IMR-90 (cell line): ENCODE measurements around the gene ZNF564. TPM values are rescaled to one million over a fixed set of nuclear protein-coding genes. Genes with fewer than 3 reads are reported as not detected.
A peak's percentile ranks its signal among the peaks of the same experiment; 100 is the strongest.

ENCODE experiments used
- ATAC-seq: fragments of 200-7000 bp; cut with Tn5 transposase; 2 replicates; pipeline ENCODE4 v1.9.1; 2020; ENCODE audit warnings: low read depth, mild to moderate bottlenecking, moderate library complexity
- BruUV-seq: library from RNA; stranded (reverse); fragments of 400-500 nt; replicated peaks from 2 replicates; lab custom pipeline; 2021; lab: Mats Ljungman, UMichigan
- CTCF ChIA-PET: fragments of 300-600 bp; formaldehyde crosslinking; extraction: SDS; loops from one replicate; lab custom pipeline; 2021; ENCODE audit warnings: antibody characterized with exemption; lab: Yijun Ruan, JAX
- POLR2A ChIA-PET: fragments of 300-600 bp; sonication (Branson Sonifier 250); formaldehyde crosslinking; loops from one replicate; lab custom pipeline; 2022; ENCODE audit warnings: antibody characterized with exemption; ENCODE audit not compliant: unreplicated experiment; lab: Charles Lee
- DNase-seq: peaks from one replicate; pipeline ENCODE4 v3.0.0; 2013
- H2AFZ ChIP-seq: replicated peaks from 2 replicates; pipeline ENCODE3; 2013; ENCODE audit warnings: low read length, mild to moderate bottlenecking; ENCODE audit not compliant: poor library complexity
- H2AK5ac ChIP-seq: 2 replicates; pipeline ENCODE4 v1.6.1; 2013; ENCODE audit warnings: low read depth, low read length, inconsistent platforms
- H2AK9ac ChIP-seq: replicated peaks from 2 replicates; pipeline ENCODE3; 2013; ENCODE audit warnings: mild to moderate bottlenecking, low read depth, low read length, moderate library complexity; ENCODE audit not compliant: poor library complexity
- H2BK120ac ChIP-seq: 2 replicates; pipeline ENCODE4 v1.6.1; 2013; ENCODE audit warnings: low read depth, low read length, inconsistent platforms
- H2BK15ac ChIP-seq: 3 replicates; pipeline ENCODE4 v1.6.1; 2013; ENCODE audit warnings: low read depth, low read length, inconsistent platforms
- H2BK20ac ChIP-seq: 2 replicates; pipeline ENCODE4 v1.6.1; 2013; ENCODE audit warnings: low read depth, mild to moderate bottlenecking, inconsistent platforms, low read length, moderate library complexity
- H2BK5ac ChIP-seq: 2 replicates; pipeline ENCODE4 v1.6.1; 2013; ENCODE audit warnings: mild to moderate bottlenecking, low read depth, low read length, inconsistent platforms; ENCODE audit not compliant: poor library complexity, severe bottlenecking
- H3K14ac ChIP-seq: replicated peaks from 2 replicates; pipeline ENCODE4 v1.6.1; 2013; ENCODE audit warnings: low read depth, low read length, inconsistent platforms
- H3K18ac ChIP-seq: 2 replicates; pipeline ENCODE4 v1.6.1; 2013; ENCODE audit warnings: low read depth, low read length, control low read depth
- H3K23ac ChIP-seq: 2 replicates; pipeline ENCODE4 v1.6.1; 2013; ENCODE audit warnings: low read depth, low read length, inconsistent platforms
- H3K27ac ChIP-seq: 2 replicates; pipeline ENCODE4 v1.5.1; 2013; ENCODE audit warnings: mild to moderate bottlenecking, control low read depth, low read length; ENCODE audit not compliant: insufficient read depth
- H3K27me3 ChIP-seq: 2 replicates; pipeline ENCODE4 v1.6.1; 2013; ENCODE audit warnings: low read length; ENCODE audit not compliant: control insufficient read depth, insufficient read depth
- H3K36me3 ChIP-seq: 2 replicates; pipeline ENCODE4 v1.6.1; 2013; ENCODE audit warnings: low read length, mixed read lengths; ENCODE audit not compliant: control insufficient read depth, insufficient read depth
- H3K4ac ChIP-seq: 2 replicates; pipeline ENCODE4 v1.6.1; 2013; ENCODE audit warnings: low read depth, low read length, inconsistent platforms
- H3K4me1 ChIP-seq: 2 replicates; pipeline ENCODE4 v1.6.1; 2013; ENCODE audit warnings: low read length, mixed read lengths; ENCODE audit not compliant: control insufficient read depth, insufficient read depth
- H3K4me2 ChIP-seq: 2 replicates; pipeline ENCODE4 v1.6.1; 2013; ENCODE audit warnings: low read depth, mild to moderate bottlenecking, control low read depth, low read length, moderate library complexity
- H3K4me3 ChIP-seq: 2 replicates; pipeline ENCODE4 v1.5.1; 2013; ENCODE audit warnings: low read depth, mild to moderate bottlenecking, control low read depth, low read length, moderate library complexity; ENCODE audit not compliant: insufficient read depth
- H3K56ac ChIP-seq: 2 replicates; pipeline ENCODE4 v1.6.1; 2013; ENCODE audit warnings: low read length, inconsistent platforms; ENCODE audit not compliant: insufficient read depth; ENCODE audit errors: extremely low read depth
- H3K79me1 ChIP-seq, 2 experiments: 2 replicates each; pipeline ENCODE4 v1.6.1; 2013; ENCODE audit warnings: low read length in 2 of 2, inconsistent platforms in 1 of 2, low read depth in 1 of 2
- H3K9ac ChIP-seq: 2 replicates; pipeline ENCODE4 v1.6.1; 2013; ENCODE audit warnings: low read depth, low read length, control low read depth
- H3K9me1 ChIP-seq: 2 replicates; pipeline ENCODE4 v1.6.1; 2013; ENCODE audit warnings: low read length, inconsistent platforms; ENCODE audit not compliant: insufficient read depth
- H3K9me3 ChIP-seq: 2 replicates; pipeline ENCODE4 v1.6.1; 2013; ENCODE audit warnings: low read length; ENCODE audit not compliant: control insufficient read depth, insufficient read depth
- H4K20me1 ChIP-seq: 2 replicates; pipeline ENCODE4 v1.6.1; 2013; ENCODE audit warnings: low read length, inconsistent platforms; ENCODE audit not compliant: insufficient read depth
- H4K5ac ChIP-seq: 2 replicates; pipeline ENCODE4 v1.6.1; 2013; ENCODE audit warnings: mild to moderate bottlenecking, low read depth, low read length, control low read depth
- H4K8ac ChIP-seq, 2 experiments: 2 replicates each; pipeline ENCODE4 v1.6.1; 2013; ENCODE audit warnings: low read depth in 2 of 2, low read length in 2 of 2, control low read depth in 1 of 2, inconsistent platforms in 1 of 2
- H4K91ac ChIP-seq: 2 replicates; pipeline ENCODE4 v1.6.1; 2013; ENCODE audit warnings: low read depth, low read length, inconsistent platforms; ENCODE audit not compliant: insufficient read depth
- ELK1 ChIP-seq: fragments of 150-350 bp; IDR thresholded peaks from 2 replicates; pipeline ENCODE4 v1.6.1; 2016; ENCODE audit warnings: low read depth, mild to moderate bottlenecking, low read length, moderate library complexity, borderline replicate concordance
- POLR2A ChIP-seq: IDR thresholded peaks from 2 replicates; pipeline ENCODE4 v1.6.1; 2012; ENCODE audit warnings: mild to moderate bottlenecking, low read depth, low read length
- RAD21 ChIP-seq: IDR thresholded peaks from 2 replicates; pipeline ENCODE4 v1.6.1; 2012; ENCODE audit warnings: low read length, improper control_type of control experiment
- RCOR1 ChIP-seq: IDR thresholded peaks from 2 replicates; pipeline ENCODE4 v1.6.1; 2012; ENCODE audit warnings: mild to moderate bottlenecking, low read length, improper control_type of control experiment; ENCODE audit not compliant: insufficient replicate concordance
- WGBS, 2 experiments: methylation state at CpG; one replicate each; pipeline versions ENCODE4 v1.1.5 to v1.1.7; 2013; ENCODE audit warnings: missing lambda C conversion rate in 2 of 2; ENCODE audit not compliant: insufficient read length in 1 of 2; ENCODE audit errors: extremely low coverage in 2 of 2; 5-methylcytosine and 5-hydroxymethylcytosine counted together
- dilution Hi-C: fragments of 300-500 bp; cut with HindIII; formaldehyde crosslinking; loops from one replicate; pipeline ENCODE4 v1.14.3; 2018; ENCODE audit warnings: low sequenced_read_pairs; ENCODE audit not compliant: unreplicated experiment
- in situ Hi-C: fragments of 300-500 bp; cut with MboI; formaldehyde crosslinking; loops from 3 replicates; pipeline ENCODE4 v1.14.3; 2019; ENCODE audit warnings: low sequenced_read_pairs, inconsistent platforms, mixed read lengths
- intact Hi-C: fragments of 100-400 bp; cut with micrococcal nuclease; formaldehyde crosslinking; loops from 2 replicates; pipeline ENCODE4 v1.10.0; 2022
- polyA plus RNA-seq, 3 experiments: library from polyadenylated mRNA; depleted of rRNA; stranded (reverse); fragments of >200 nt; gene quantifications; 2 replicates each; pipeline ENCODE4 v1.2.3, GENCODE V29; 2012; ENCODE audit warnings: low replicate concordance in 1 of 3
- total RNA-seq: library from RNA; depleted of rRNA; stranded (reverse); fragments of >200 nt; gene quantifications from 2 replicates; pipeline ENCODE4 v1.2.3, GENCODE V29; 2012

The ZNF564 gene
- total and polyA plus RNA-seq, 2 of the 4 experiments (the other 2 are of a cell fraction), result 1.5 to 6.3 TPM

- Histone ChIP-seq H4K8ac (peak within 1 kb of the TSS; percentile 42 to 85), H3K18ac (peak within 1 kb of the TSS; percentile 36; the same call in 1 of the 2 replicates), H4K20me1 (no peaks in the 10 kb centered on the region; the same call in 1 of the 2 replicates), H2AFZ (peak within 1 kb of the TSS; percentile 95), H3K79me1 (peaks cover 21 to 24% of the 10 kb centered on the region in 2 experiments), H3K27ac (peak within 1 kb of the TSS; percentile 83), H3K9me3 (no peaks in the 10 kb centered on the region; the same call in 1 of the 2 replicates), H2BK20ac (no peak within 1 kb of the TSS), H3K4ac (peak within 1 kb of the TSS; percentile 54; the same call in 1 of the 2 replicates), H2BK15ac (no peak within 1 kb of the TSS), H3K27me3 (no peaks in the 10 kb centered on the region), H3K4me3 (peak within 1 kb of the TSS; percentile 88), H3K9me1 (0 out of 2 replicates have a peak, but pooled peaks cover 4% of the 10 kb centered on the region), H3K4me2 (peak within 1 kb of the TSS; percentile 96), H3K23ac (peak within 1 kb of the TSS; percentile 54; the same call in 1 of the 2 replicates), H3K9ac (peak within 1 kb of the TSS; percentile 90), H3K4me1 (peaks cover 6% of the 10 kb centered on the region), H4K91ac (no peak within 1 kb of the TSS), H2AK9ac (no peak within 1 kb of the TSS), H3K14ac (peak within 1 kb of the TSS; percentile 69; the same call in 1 of the 2 replicates), H3K36me3 (no peaks in the 10 kb centered on the region), H2BK5ac (peak within 1 kb of the TSS; percentile 56), H2AK5ac (no peak within 1 kb of the TSS), H4K5ac (peak within 1 kb of the TSS; percentile 72), H3K56ac (no peak within 1 kb of the TSS), H2BK120ac (no peak within 1 kb of the TSS)
- in situ Hi-C loops (no loop called here), intact Hi-C loops (no loop called here), dilution Hi-C loops (no loop called here)
- DNase-seq, result peak; percentile 77
- POLR2A ChIA-PET, result no interaction called here
- ATAC-seq, result peak; percentile 99
- TF ChIP-seq RAD21, result no peak
- no peak for TF ChIP-seq ELK1
- 0 out of 2 replicates have a peak, but pooled peaks have one; percentile 19 for TF ChIP-seq POLR2A
- no peak for TF ChIP-seq RCOR1
- 0% methylated on average over 33 of the region's 53 CpGs; no CpG with 5 or more reads in 1 of the 2 experiments for WGBS, 2 experiments
- CTCF ChIA-PET, result interaction anchor here (0.5 to 1.0 kb wide), 2 partner anchors 11 to 736 kb away, joined by 3 to 4 read pairs; no protein-coding TSS in a partner anchor
- BruUV-seq, result no TSS peak
Measured at GRCh38 chr19:12484371-12485051, 66.8 kb downstream of the ZNF564 start, which contains the start of gene ZNF709. ZNF709 (minus strand) TSS chr19:12484816; CDS start chr19:12484657, 159 bp downstream.
